Prostate gland (tissue), 2 donors: ENCODE results near the gene TRPV5. TPM values are rescaled to one million over a fixed set of nuclear protein-coding genes. Genes with fewer than 3 reads are reported as not detected.

Experiments
- DNase-seq: peaks from one replicate; pipeline ENCODE4 v3.0.0-alpha.2; 2019; ENCODE audit warnings: low spot score
- H3K27ac ChIP-seq, 2 donors: fragments of 200-600 bp; sonication (generic); 2 replicates each; pipeline ENCODE4 v1.5.1; 2017 to 2019
- H3K27me3 ChIP-seq: fragments of 200-600 bp; sonication (generic); replicated peaks from 2 replicates; pipeline ENCODE4 v1.5.1; 2019; ENCODE audit not compliant: insufficient read depth
- H3K36me3 ChIP-seq, 2 donors: fragments of 200-600 bp; sonication (generic); 1 replicate in 1 of 2; 2 replicates in 1 of 2; pipeline versions ENCODE4 v1.5.1 to v1.8.1; 2017 to 2019
- H3K4me1 ChIP-seq: fragments of 200-600 bp; sonication (generic); replicated peaks from 2 replicates; pipeline ENCODE4 v1.5.1; 2019
- H3K4me3 ChIP-seq, 2 donors: fragments of 200-600 bp; sonication (generic); 2 replicates each; pipeline ENCODE4 v1.5.1; 2017 to 2019
- H3K9me3 ChIP-seq: fragments of 200-600 bp; sonication (generic); 2 replicates; pipeline ENCODE4 v1.5.1; 2017
- POLR2A ChIP-seq: fragments of 450-650 bp; IDR thresholded peaks from one replicate; pipeline ENCODE4 v1.6.1; 2016; ENCODE audit warnings: antibody characterized with exemption, mild to moderate bottlenecking
- POLR2AphosphoS5 ChIP-seq: sonication (generic); formaldehyde crosslinking; IDR thresholded peaks from one replicate; pipeline ENCODE4 v1.6.1; 2017; ENCODE audit warnings: antibody characterized with exemption
- WGBS: methylation state at CpG from one replicate; pipeline ENCODE4 v1.1.5; 2018; 5-methylcytosine and 5-hydroxymethylcytosine counted together
- intact Hi-C: fragments of 100-400 bp; cut with DNase I; formaldehyde crosslinking; loops from one replicate; pipeline ENCODE4 v1.14.2; 2022
- total RNA-seq, 2 donors: library from RNA; depleted of rRNA; stranded (reverse); fragments of >200 nt; gene quantifications; one replicate each; pipeline ENCODE4 v1.1.0, GENCODE V29; 2016
- TF ChIP-seq, protein P1 (sequence below), 4 experiments: fragments of 200-600 bp in 2 of 4; fragments of 450-650 bp in 2 of 4; sonication (generic) in 2 of 4; IDR thresholded peaks; 1 replicate in 3 of 4; 2 replicates in 1 of 4; pipeline ENCODE4 v1.5.1; 2016 to 2019; ENCODE audit warnings: antibody characterized with exemption in 4 of 4, mild to moderate bottlenecking in 2 of 4, moderate library complexity in 2 of 4

The TRPV5 gene
- total RNA-seq, 2 donors from 2014 or later, result not detected

DNA sequence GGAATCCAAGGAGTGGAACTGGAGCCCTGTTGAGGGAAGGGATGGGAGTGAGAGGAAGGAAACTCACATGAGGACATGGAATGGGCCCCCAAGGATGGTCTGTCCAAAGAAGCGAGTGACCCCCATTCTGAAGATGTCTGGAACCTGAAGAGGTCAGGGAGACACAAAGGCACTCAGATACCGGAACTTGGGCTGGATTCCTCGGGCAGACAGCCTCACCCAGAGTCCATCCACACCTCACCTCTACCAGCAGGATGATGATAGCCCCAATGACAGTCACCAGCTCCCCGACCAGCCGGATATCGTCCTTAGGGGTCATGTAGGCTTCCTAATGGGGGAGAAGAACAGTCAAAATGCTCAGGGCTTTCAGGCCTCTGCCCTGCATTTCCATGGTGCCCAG, 58.7 kb downstream of the TRPV5 start:
- intact Hi-C loops, result no loop called here
- no peaks in the 10 kb centered on the region for H3K9me3 ChIP-seq
- H3K4me1 ChIP-seq, result no peaks in the 10 kb centered on the region
- WGBS, result 98% methylated on average over 6 of the region's 6 CpGs
- TF ChIP-seq POLR2AphosphoS5 (no peak), POLR2A (no peak)
- TF ChIP-seq, protein P1, sequence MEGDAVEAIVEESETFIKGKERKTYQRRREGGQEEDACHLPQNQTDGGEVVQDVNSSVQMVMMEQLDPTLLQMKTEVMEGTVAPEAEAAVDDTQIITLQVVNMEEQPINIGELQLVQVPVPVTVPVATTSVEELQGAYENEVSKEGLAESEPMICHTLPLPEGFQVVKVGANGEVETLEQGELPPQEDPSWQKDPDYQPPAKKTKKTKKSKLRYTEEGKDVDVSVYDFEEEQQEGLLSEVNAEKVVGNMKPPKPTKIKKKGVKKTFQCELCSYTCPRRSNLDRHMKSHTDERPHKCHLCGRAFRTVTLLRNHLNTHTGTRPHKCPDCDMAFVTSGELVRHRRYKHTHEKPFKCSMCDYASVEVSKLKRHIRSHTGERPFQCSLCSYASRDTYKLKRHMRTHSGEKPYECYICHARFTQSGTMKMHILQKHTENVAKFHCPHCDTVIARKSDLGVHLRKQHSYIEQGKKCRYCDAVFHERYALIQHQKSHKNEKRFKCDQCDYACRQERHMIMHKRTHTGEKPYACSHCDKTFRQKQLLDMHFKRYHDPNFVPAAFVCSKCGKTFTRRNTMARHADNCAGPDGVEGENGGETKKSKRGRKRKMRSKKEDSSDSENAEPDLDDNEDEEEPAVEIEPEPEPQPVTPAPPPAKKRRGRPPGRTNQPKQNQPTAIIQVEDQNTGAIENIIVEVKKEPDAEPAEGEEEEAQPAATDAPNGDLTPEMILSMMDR (IDR thresholded peaks at IDR 0.05), result no peak
- no peak overlapping the region for H3K4me3 ChIP-seq
- no peaks in the 10 kb centered on the region for H3K27me3 ChIP-seq
- DNase-seq, result no peak
- H3K36me3 ChIP-seq, result no peaks in the 10 kb centered on the region
- H3K27ac ChIP-seq, result no peak overlapping the region

DNA sequence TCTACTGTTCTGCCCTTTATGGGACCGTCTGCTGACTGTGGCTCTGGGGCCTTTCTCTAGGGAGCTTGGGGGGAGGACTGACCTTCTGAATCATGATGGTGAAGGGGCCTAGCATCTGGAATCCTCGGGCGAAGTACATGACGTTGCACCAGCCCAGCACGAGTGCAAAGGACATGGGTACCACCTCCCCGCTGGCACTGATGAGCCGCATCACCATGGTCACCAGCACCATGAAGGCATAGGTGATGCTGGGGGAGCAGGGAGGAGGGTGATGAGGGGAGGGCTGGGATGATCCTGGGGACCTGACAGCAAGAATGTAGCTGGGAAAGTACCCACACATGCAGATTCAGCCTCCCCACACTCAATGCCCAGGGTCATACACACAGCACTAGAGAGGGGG, 59.1 kb downstream of the TRPV5 start:
- intact Hi-C loops, result no loop called here
- no peak for DNase-seq
- WGBS, result 87% methylated on average over 6 of the region's 7 CpGs
- H3K36me3 ChIP-seq, result no peaks in the 10 kb centered on the region
- no peaks in the 10 kb centered on the region for H3K4me1 ChIP-seq
- TF ChIP-seq POLR2AphosphoS5, result no peak
- TF ChIP-seq POLR2A, result no peak
- H3K4me3 ChIP-seq, result no peak overlapping the region
- no peaks in the 10 kb centered on the region for H3K27me3 ChIP-seq
- no peak overlapping the region for H3K27ac ChIP-seq
- H3K9me3 ChIP-seq, result no peaks in the 10 kb centered on the region

DNA sequence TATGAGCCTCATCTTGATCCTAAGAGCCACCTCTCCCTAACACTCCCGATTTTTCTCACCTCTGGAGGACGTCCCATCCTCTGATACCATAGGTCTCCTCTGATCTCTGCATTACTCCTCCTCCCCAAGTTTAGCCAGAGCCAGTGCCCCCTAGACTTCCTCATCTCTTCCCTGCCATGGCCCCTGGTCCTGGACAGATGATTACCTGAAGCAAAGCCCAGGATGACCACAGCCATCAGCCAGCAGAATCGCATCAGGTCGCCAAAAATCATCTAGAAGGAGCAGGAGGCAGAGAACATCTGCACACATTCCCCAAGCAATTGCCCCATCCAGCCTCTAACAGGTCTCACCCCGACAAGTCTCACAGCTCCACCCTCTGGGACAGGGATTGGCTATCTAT, 59.7 kb downstream of the TRPV5 start:
- Histone ChIP-seq H3K4me1 (no peaks in the 10 kb centered on the region), H3K9me3 (no peaks in the 10 kb centered on the region), H3K27me3 (no peaks in the 10 kb centered on the region), H3K27ac (no peak overlapping the region), H3K36me3 (no peaks in the 10 kb centered on the region), H3K4me3 (no peak overlapping the region)
- 90% methylated on average over 5 of the region's 5 CpGs for WGBS
- intact Hi-C loops, result no loop called here
- DNase-seq, result no peak
- TF ChIP-seq, protein P1 (IDR thresholded peaks at IDR 0.05), result no peak
- TF ChIP-seq POLR2A (no peak), POLR2AphosphoS5 (no peak)

DNA sequence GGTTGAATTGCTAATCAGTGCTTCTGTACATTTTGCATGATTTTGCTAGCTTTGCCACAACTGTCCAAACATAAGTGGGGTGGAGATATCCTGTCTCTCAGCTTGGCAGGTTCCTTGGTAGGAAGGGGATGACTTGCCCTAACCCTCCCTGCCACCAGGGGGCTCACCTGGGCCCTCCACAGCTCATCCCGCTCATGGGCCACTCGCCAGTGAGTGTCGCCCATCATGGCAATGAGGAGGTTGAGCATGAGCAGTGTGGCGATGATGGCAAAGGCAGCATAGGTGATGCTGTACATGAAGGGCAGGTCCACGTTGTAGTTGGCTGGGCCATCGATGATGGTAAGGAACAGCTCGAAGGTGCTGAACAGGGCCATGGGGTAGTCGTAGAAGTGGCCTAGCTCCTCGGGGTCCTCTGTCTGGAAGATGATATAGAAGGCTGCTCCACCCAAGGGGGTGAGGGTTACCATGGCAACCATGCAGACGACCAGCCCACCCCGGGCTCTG, 60.2 kb downstream of the TRPV5 start:
- intact Hi-C loops, result no loop called here
- H3K27ac ChIP-seq, result no peak overlapping the region
- TF ChIP-seq, protein P1 (IDR thresholded peaks at IDR 0.05), result peak; percentile 33 to 64 (median 50)
- no peak for TF ChIP-seq POLR2A
- H3K9me3 ChIP-seq, result no peaks in the 10 kb centered on the region
- no peak for DNase-seq
- no peaks in the 10 kb centered on the region for H3K4me1 ChIP-seq
- H3K36me3 ChIP-seq, result no peaks in the 10 kb centered on the region
- 84% methylated on average over 11 of the region's 11 CpGs for WGBS
- no peaks in the 10 kb centered on the region for H3K27me3 ChIP-seq
- H3K4me3 ChIP-seq, result no peak overlapping the region

DNA sequence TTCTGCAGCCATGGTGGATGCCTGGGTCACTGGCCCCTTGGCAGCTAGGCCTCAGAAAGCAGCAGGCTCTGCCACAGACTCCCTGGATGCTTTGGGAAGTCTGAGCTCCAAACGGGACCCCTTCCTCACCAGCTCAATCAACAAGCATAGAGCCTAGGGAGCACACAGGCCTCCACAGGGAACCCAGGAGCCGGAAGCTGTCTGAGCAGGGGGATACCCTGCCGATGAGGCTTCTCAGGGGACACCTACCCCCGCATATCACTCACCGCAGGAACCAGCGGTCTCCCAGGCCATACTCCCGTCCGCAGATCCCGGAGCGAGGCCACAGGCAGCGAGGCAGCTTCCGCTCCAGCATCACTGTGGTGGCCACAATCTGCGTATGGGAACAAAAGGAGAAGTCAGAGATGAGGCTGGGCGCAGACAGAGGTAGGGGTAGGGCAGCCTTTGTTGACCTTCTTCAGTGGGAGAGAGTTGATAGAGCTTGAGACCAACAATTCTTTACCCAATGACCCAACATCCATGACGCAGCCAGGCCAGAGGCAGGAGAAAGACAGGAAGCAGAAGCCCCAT, 61.4 kb downstream of the TRPV5 start:
- no peak for DNase-seq
- WGBS, result 93% methylated on average over 12 of the region's 15 CpGs
- TF ChIP-seq, protein P1 (IDR thresholded peaks at IDR 0.05), result no peak
- TF ChIP-seq POLR2A, result no peak

More for the DNA sequence above, 61.4 kb downstream of the TRPV5 start:
- H3K4me1 ChIP-seq, result no peaks in the 10 kb centered on the region
- no peaks in the 10 kb centered on the region for H3K9me3 ChIP-seq
- no peaks in the 10 kb centered on the region for H3K36me3 ChIP-seq
- no peak overlapping the region for H3K27ac ChIP-seq
- intact Hi-C loops, result no loop called here
- no peak overlapping the region for H3K4me3 ChIP-seq
- H3K27me3 ChIP-seq, result no peaks in the 10 kb centered on the region
